ENCODE results near the gene DHCR7.

The DHCR7 gene

GRCh38 chr11:71414645-71415044 is 33.5 kb downstream of the DHCR7 start:
- TF ChIP-seq, protein P1, sequence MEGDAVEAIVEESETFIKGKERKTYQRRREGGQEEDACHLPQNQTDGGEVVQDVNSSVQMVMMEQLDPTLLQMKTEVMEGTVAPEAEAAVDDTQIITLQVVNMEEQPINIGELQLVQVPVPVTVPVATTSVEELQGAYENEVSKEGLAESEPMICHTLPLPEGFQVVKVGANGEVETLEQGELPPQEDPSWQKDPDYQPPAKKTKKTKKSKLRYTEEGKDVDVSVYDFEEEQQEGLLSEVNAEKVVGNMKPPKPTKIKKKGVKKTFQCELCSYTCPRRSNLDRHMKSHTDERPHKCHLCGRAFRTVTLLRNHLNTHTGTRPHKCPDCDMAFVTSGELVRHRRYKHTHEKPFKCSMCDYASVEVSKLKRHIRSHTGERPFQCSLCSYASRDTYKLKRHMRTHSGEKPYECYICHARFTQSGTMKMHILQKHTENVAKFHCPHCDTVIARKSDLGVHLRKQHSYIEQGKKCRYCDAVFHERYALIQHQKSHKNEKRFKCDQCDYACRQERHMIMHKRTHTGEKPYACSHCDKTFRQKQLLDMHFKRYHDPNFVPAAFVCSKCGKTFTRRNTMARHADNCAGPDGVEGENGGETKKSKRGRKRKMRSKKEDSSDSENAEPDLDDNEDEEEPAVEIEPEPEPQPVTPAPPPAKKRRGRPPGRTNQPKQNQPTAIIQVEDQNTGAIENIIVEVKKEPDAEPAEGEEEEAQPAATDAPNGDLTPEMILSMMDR (conservative IDR thresholded peaks at IDR 0.05; ENCODE audit: low read depth, low read length), result no peak

GRCh38 chr11:71410363-71410966 is 37.7 kb downstream of the DHCR7 start:
- no peak overlapping the region for H3K4me3 ChIP-seq (ENCODE audit: low read depth, low read length)
- DNase-seq (ENCODE audit: low read depth), result no peak
- TF ChIP-seq, protein P1 (conservative IDR thresholded peaks at IDR 0.05; ENCODE audit: low read depth, low read length), result no peak

More at GRCh38 chr11:71414645-71415044, 33.5 kb downstream of the DHCR7 start:
- no peak overlapping the region for H3K4me3 ChIP-seq (ENCODE audit: low read depth, low read length)
- no peak for DNase-seq (ENCODE audit: low read depth)

DNA sequence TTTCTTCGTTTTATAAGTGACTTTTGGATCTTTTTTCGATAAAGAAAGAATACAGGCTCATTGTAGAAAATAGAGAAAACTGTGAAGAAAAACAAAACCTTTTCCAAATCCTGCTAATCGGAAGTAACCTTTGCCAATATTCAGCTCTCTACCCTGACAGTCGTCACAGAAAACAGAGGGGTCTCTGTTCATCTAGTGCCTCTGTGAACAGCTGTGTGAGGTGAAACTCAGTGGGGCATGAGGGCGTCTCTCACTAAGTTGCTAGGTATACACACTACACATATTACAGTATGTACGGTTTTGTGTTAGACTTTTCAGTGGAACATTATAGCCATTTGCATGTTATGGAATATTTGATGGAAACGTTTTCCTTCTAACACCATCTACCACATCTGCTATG is 39.4 kb downstream of the DHCR7 start:
- DNase-seq (ENCODE audit: low read depth), result no peak
- TF ChIP-seq, protein P1 (conservative IDR thresholded peaks at IDR 0.05; ENCODE audit: low read depth, low read length), result no peak
- H3K4me3 ChIP-seq (ENCODE audit: low read depth, low read length), result no peak overlapping the region

DNA sequence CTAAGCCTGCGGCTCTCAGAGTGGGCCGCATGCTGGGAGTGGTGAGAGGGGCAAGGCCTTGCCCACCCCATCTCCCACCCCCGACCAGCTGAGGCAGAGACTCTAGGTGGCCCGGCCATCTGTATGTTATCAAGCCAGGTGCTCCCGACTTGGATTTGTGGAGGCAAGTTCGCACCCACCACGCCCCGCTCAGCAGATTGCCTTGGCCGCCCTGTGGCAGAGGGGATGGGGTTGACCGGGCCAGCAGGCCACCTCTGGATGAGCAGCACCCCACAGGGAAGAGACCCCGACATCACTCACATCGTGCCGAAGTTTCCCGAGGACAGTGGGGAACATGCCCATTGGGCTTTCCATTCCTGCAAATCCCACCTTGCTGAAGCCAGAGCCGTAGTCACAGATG is 40.8 kb downstream of the DHCR7 start:
- no peak for DNase-seq (ENCODE audit: low read depth)

DNA sequence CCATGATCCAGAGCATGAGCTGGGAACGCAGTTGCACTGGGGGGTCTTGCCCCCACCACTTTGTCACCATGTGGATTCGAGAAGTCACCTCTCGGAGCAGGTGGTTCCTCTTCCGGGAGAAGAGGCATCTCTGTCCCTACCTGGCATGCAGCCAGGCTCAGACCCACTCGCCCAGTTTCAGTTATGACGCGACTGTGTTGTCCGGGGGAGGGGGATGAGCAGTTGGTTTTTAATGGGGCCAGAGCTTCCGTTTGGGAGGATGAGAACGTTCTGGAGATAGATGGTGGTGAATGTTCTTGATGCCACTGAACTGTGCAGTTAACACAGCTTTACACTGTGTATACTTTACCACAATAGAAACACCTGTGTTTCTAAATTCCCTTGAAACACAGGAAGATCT is 41.5 kb downstream of the DHCR7 start:
- H3K4me3 ChIP-seq (ENCODE audit: low read depth, low read length), result no peak overlapping the region
- DNase-seq (ENCODE audit: low read depth), result no peak
- TF ChIP-seq, protein P1 (conservative IDR thresholded peaks at IDR 0.05; ENCODE audit: low read depth, low read length), result no peak

More for the DNA sequence above, 40.8 kb downstream of the DHCR7 start:
- no peak overlapping the region for H3K4me3 ChIP-seq (ENCODE audit: low read depth, low read length)
- TF ChIP-seq, protein P1 (conservative IDR thresholded peaks at IDR 0.05; ENCODE audit: low read depth, low read length), result no peak

GRCh38 chr11:71404209-71404608 is 44.0 kb downstream of the DHCR7 start:
- TF ChIP-seq, protein P1 (conservative IDR thresholded peaks at IDR 0.05; ENCODE audit: low read depth, low read length), result no peak
- no peak for DNase-seq (ENCODE audit: low read depth)
- H3K4me3 ChIP-seq (ENCODE audit: low read depth, low read length), result no peak overlapping the region

- TF ChIP-seq, protein P1 (conservative IDR thresholded peaks at IDR 0.05; ENCODE audit: low read depth, low read length), result no peak
- DNase-seq (ENCODE audit: low read depth), result no peak
- H3K4me3 ChIP-seq (ENCODE audit: low read depth, low read length), result no peak overlapping the region
These were observed 45.3 kb downstream of the DHCR7 start for GRCh38 chr11:71402878-71403277.

Measured in choroid plexus epithelial cell (primary cell).